Measurements from ENCODE around the gene OR6S1. TPM values are rescaled to one million over a fixed set of nuclear protein-coding genes. Genes with fewer than 3 reads are reported as not detected.
A peak's percentile ranks its signal among the peaks of the same experiment; 100 is the strongest.

OR6S1 gene
- total RNA-seq, 1 experiment from 2014 or later, result not detected

- peaks cover 6% of the 10 kb centered on the region for H3K4me1 Mint-ChIP-seq (ENCODE audit: low read depth, unreplicated experiment)
- ChIA-PET CTCF (interaction anchor here (0.6 to 2.5 kb wide), 3 partner anchors 57 to 82 kb away, joined by 3 to 7 read pairs (median 7); no protein-coding TSS in a partner anchor), POLR2A (no interaction called here)
- Histone ChIP-seq H3K27me3 (replicated peaks; ENCODE audit: control insufficient read depth, insufficient read depth, low read length) (no peaks in the 10 kb centered on the region), H3K4me3 (ENCODE audit: low read depth, low read length) (no peak overlapping the region), H3K36me3 (ENCODE audit: control insufficient read depth, insufficient read depth, low read length) (no peaks in the 10 kb centered on the region), H3K9me3 (no peaks in the 10 kb centered on the region), H3K4me1 (no peaks in the 10 kb centered on the region)
- TF ChIP-seq CTCF (IDR thresholded peaks at IDR 0.05; ENCODE audit: insufficient read depth in 1 of 2, low read depth in 1 of 2, low read length in 1 of 2, severe bottlenecking in 1 of 2, unreplicated experiment in 1 of 2), result no peak
- no peaks in the 10 kb centered on the region for H3K9me3 Mint-ChIP-seq (ENCODE audit: unreplicated experiment)
- H3K4me3 Mint-ChIP-seq (ENCODE audit: unreplicated experiment), result peak overlapping the region; percentile 48
- no peaks in the 10 kb centered on the region for H3K27me3 Mint-ChIP-seq (ENCODE audit: insufficient read depth, unreplicated experiment)
- DNase-seq, result no peak
- no TSS peak for BruUV-seq (replicated peaks)
- no peaks in the 10 kb centered on the region for H3K36me3 Mint-ChIP-seq (ENCODE audit: insufficient read depth, unreplicated experiment)
- intact Hi-C loops (cut with micrococcal nuclease; ENCODE audit: unreplicated experiment), result loop anchor here (1.0 kb wide), 4 partner anchors 147 to 281 kb away; partner anchors contain the start of genes APEX1 and PIP4P1
- H3K27ac Mint-ChIP-seq (ENCODE audit: unreplicated experiment), result no peak overlapping the region
Observed at GRCh38 chr14:20608383-20609110, 32.9 kb downstream of the OR6S1 start.

GRCh38 chr14:20607617-20608016 lies 33.9 kb downstream of the OR6S1 start:
- POLR2A ChIA-PET, result no interaction called here
- H3K9me3 ChIP-seq, result no peaks in the 10 kb centered on the region

GRCh38 chr14:20606902-20607242 lies 34.6 kb downstream of the OR6S1 start:
- Mint-ChIP-seq H3K27ac (ENCODE audit: unreplicated experiment) (no peak overlapping the region), H3K4me1 (ENCODE audit: low read depth, unreplicated experiment) (peaks cover 6% of the 10 kb centered on the region), H3K27me3 (ENCODE audit: insufficient read depth, unreplicated experiment) (no peaks in the 10 kb centered on the region), H3K9me3 (ENCODE audit: unreplicated experiment) (no peaks in the 10 kb centered on the region), H3K36me3 (ENCODE audit: insufficient read depth, unreplicated experiment) (no peaks in the 10 kb centered on the region), H3K4me3 (ENCODE audit: unreplicated experiment) (no peak overlapping the region)
- Histone ChIP-seq H3K36me3 (ENCODE audit: control insufficient read depth, insufficient read depth, low read length) (no peaks in the 10 kb centered on the region), H3K27me3 (replicated peaks; ENCODE audit: control insufficient read depth, insufficient read depth, low read length) (no peaks in the 10 kb centered on the region), H3K9me3 (no peaks in the 10 kb centered on the region), H3K4me1 (no peaks in the 10 kb centered on the region), H3K4me3 (ENCODE audit: low read depth, low read length) (no peak overlapping the region)
- TF ChIP-seq CTCF (IDR thresholded peaks at IDR 0.05; ENCODE audit: insufficient read depth in 1 of 2, low read depth in 1 of 2, low read length in 1 of 2, severe bottlenecking in 1 of 2, unreplicated experiment in 1 of 2), result no peak
- intact Hi-C loops (cut with micrococcal nuclease; ENCODE audit: unreplicated experiment), result loop anchor here (1.0 to 2.0 kb wide), 2 partner anchors 76 to 194 kb away; partner anchors contain the start of gene TEP1
- ChIA-PET POLR2A (interaction anchor here (0.5 kb wide), 1 partner anchor 189 kb away, joined by 6 read pairs; no protein-coding TSS in a partner anchor), CTCF (interaction anchor here (0.6 to 1.1 kb wide), 2 partner anchors 191 to 260 kb away, joined by 3 read pairs; no protein-coding TSS in a partner anchor)
- DNase-seq, result no peak
- BruUV-seq (replicated peaks), result no TSS peak

More at GRCh38 chr14:20607617-20608016, 33.9 kb downstream of the OR6S1 start:
- Mint-ChIP-seq H3K27me3 (ENCODE audit: insufficient read depth, unreplicated experiment) (no peaks in the 10 kb centered on the region), H3K9me3 (ENCODE audit: unreplicated experiment) (no peaks in the 10 kb centered on the region), H3K36me3 (ENCODE audit: insufficient read depth, unreplicated experiment) (no peaks in the 10 kb centered on the region), H3K27ac (ENCODE audit: unreplicated experiment) (no peak overlapping the region), H3K4me1 (ENCODE audit: low read depth, unreplicated experiment) (peaks cover 6% of the 10 kb centered on the region), H3K4me3 (ENCODE audit: unreplicated experiment) (no peak overlapping the region)
- intact Hi-C loops (cut with micrococcal nuclease; ENCODE audit: unreplicated experiment), result loop anchor here (2.0 kb wide), 1 partner anchor 195 kb away; the partner anchor contains the start of gene TEP1
- CTCF ChIA-PET, result interaction anchor here (0.6 kb wide), 1 partner anchor 12 kb away, joined by 3 read pairs; no protein-coding TSS in a partner anchor
- H3K27me3 ChIP-seq (replicated peaks; ENCODE audit: control insufficient read depth, insufficient read depth, low read length), result no peaks in the 10 kb centered on the region
- H3K4me1 ChIP-seq, result no peaks in the 10 kb centered on the region
- H3K36me3 ChIP-seq (ENCODE audit: control insufficient read depth, insufficient read depth, low read length), result no peaks in the 10 kb centered on the region
- no TSS peak for BruUV-seq (replicated peaks)
- DNase-seq, result no peak
- H3K4me3 ChIP-seq (ENCODE audit: low read depth, low read length), result no peak overlapping the region
- no peak for TF ChIP-seq CTCF (IDR thresholded peaks at IDR 0.05; ENCODE audit: insufficient read depth in 1 of 2, low read depth in 1 of 2, low read length in 1 of 2, severe bottlenecking in 1 of 2, unreplicated experiment in 1 of 2)
